Measurements from ENCODE around the gene ATP2A1.

DNA sequence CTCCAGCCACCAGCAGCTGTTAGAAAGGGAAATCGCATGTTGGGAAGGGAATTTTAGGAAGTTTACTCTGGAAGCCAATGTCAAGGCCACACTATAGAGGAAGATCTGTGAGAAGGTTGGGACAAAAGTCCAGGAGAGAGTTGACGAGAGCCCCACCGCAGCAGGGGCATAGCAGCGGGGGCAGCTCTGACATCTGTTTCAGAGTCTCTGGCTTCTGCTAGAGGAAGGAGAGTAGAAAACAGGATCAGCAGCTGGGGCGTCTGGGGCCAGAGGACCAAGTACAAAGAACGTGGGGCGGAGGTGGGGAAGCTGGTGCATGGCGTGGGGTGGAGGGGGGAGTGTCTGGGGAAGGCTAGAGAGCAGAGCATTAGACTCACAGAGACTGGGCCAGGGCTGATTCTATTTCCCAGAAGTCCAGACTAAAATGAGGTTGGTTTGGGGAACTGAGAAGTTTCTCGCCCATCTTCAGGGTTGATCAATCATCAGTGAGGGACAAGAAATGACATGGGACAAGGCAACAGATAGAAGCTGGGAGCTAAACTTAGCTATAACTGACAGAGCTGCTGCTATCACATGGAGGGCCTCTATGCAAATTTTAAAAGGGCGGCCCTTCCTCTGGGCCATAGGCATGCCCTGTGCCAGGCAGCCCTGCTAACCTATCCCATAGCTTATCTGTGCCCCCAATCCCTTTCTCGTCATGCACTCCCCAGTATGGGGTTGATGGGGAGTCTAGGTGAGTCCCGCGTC is 45.5 kb downstream of the ATP2A1 start:
- TF ChIP-seq CTCF (IDR thresholded peaks at IDR 0.05), result no peak
- TF ChIP-seq POLR2A (IDR thresholded peaks at IDR 0.05), result no peak
